Measurements from ENCODE around the gene CLHC1. TPM values are rescaled to one million over a fixed set of nuclear protein-coding genes. Genes with fewer than 3 reads are reported as not detected.

CLHC1 gene
- total RNA-seq, 1 experiment from 2014 or later: 11.1 TPM

- no peak overlapping the region for H3K9ac ChIP-seq (ENCODE audit: low read length)
- POLR2A ChIA-PET: no interaction called here
- ATAC-seq (no peak), DNase-seq (ENCODE audit: low read depth, low spot score) (no peak)
- intact Hi-C loops (cut with micrococcal nuclease): no loop called here
- no TSS peak for BruUV-seq (replicated peaks)
- H3K4me2 ChIP-seq (ENCODE audit: low read length): no peak overlapping the region
- H3K4me3 ChIP-seq (replicated peaks in 1 of 2; ENCODE audit: low read depth in 1 of 2, low read length in 2 of 2): no peak overlapping the region
- RAD21 ChIA-PET (ENCODE audit: low non-redundant PET in 1 of 2, low total read pairs in 2 of 2, uncharacterized antibody in 2 of 2, unreplicated experiment in 2 of 2): no interaction called here
- H3K9me2 ChIP-seq (ENCODE audit: insufficient read depth): no peaks in the 10 kb centered on the region
- CTCF ChIA-PET: no interaction called here
- no peaks in the 10 kb centered on the region for H3K27me3 ChIP-seq (ENCODE audit: insufficient read depth, low read length)
- H3K9me3 ChIP-seq (ENCODE audit: control insufficient read depth in 1 of 2, insufficient read depth in 1 of 2, low read depth in 1 of 2, low read length in 2 of 2): no peaks in the 10 kb centered on the region
- no peak overlapping the region for H2AFZ ChIP-seq (ENCODE audit: low read depth, low read length, poor library complexity, severe bottlenecking)
- H3K79me2 ChIP-seq (ENCODE audit: insufficient read depth, low read length): no peaks in the 10 kb centered on the region
- no peaks in the 10 kb centered on the region for H3K4me1 ChIP-seq (ENCODE audit: control insufficient read depth in 1 of 2, insufficient read depth in 2 of 2, low read length in 2 of 2)
- TF ChIP-seq EZH2phosphoT487 (IDR thresholded peaks at IDR 0.05; ENCODE audit: borderline replicate concordance) (no peak), CEBPB (IDR thresholded peaks at IDR 0.05; ENCODE audit: low read depth) (no peak), ZBTB33 (IDR thresholded peaks at IDR 0.05; ENCODE audit: extremely low read depth, insufficient replicate concordance, low read length) (no peak), ZNF274 (IDR thresholded peaks at IDR 0.05; ENCODE audit: low read depth, low read length) (no peak), EZH2 (IDR thresholded peaks at IDR 0.05) (no peak), SRF (IDR thresholded peaks at IDR 0.05; ENCODE audit: low read depth) (no peak)
- TF ChIP-seq, protein P1, sequence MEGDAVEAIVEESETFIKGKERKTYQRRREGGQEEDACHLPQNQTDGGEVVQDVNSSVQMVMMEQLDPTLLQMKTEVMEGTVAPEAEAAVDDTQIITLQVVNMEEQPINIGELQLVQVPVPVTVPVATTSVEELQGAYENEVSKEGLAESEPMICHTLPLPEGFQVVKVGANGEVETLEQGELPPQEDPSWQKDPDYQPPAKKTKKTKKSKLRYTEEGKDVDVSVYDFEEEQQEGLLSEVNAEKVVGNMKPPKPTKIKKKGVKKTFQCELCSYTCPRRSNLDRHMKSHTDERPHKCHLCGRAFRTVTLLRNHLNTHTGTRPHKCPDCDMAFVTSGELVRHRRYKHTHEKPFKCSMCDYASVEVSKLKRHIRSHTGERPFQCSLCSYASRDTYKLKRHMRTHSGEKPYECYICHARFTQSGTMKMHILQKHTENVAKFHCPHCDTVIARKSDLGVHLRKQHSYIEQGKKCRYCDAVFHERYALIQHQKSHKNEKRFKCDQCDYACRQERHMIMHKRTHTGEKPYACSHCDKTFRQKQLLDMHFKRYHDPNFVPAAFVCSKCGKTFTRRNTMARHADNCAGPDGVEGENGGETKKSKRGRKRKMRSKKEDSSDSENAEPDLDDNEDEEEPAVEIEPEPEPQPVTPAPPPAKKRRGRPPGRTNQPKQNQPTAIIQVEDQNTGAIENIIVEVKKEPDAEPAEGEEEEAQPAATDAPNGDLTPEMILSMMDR (IDR thresholded peaks at IDR 0.05 in 2 of 3, conservative IDR thresholded peaks at IDR 0.05 in 1 of 3; ENCODE audit: borderline replicate concordance in 1 of 3, insufficient read depth in 1 of 3, low read depth in 2 of 3, low read length in 2 of 3): no peak
- H4K20me1 ChIP-seq (ENCODE audit: insufficient read depth): no peaks in the 10 kb centered on the region
- no peaks in the 10 kb centered on the region for H3K36me3 ChIP-seq (ENCODE audit: control insufficient read depth in 1 of 2, insufficient read depth in 2 of 2, low read length in 2 of 2)
- no peak overlapping the region for H3K27ac ChIP-seq (ENCODE audit: low read depth, low read length)
Observed at GRCh38 chr2:55150834-55151233, 81.3 kb downstream of the CLHC1 start.

Measured in HCT116 (cell line).